HepG2 (cell line): ENCODE measurements around the gene TMEM50B. TPM values are rescaled to one million over a fixed set of nuclear protein-coding genes. Genes with fewer than 3 reads are reported as not detected.
A peak's percentile ranks its signal among the peaks of the same experiment; 100 is the strongest.

Experiments used
- ATAC-seq: fragments of 200-7000 bp; cut with Tn5 transposase; 3 replicates; pipeline ENCODE4 v1.9.1; 2020; ENCODE audit warnings: mild to moderate bottlenecking, moderate library complexity
- BruUV-seq: library from RNA; stranded (reverse); fragments of 400-500 nt; replicated peaks from 2 replicates; lab custom pipeline; 2021; lab: Mats Ljungman, UMichigan
- CTCF ChIA-PET: fragments of 300-600 bp; formaldehyde crosslinking; extraction: SDS; loops from one replicate; lab custom pipeline; 2021; ENCODE audit warnings: low total read pairs, inconsistent platforms, low intra/inter-chr PET ratio; lab: Yijun Ruan, JAX
- POLR2A ChIA-PET: fragments of 350-600 bp; sonication (Branson Sonifier 250); formaldehyde crosslinking; loops from one replicate; lab custom pipeline; 2020; ENCODE audit warnings: antibody characterized with exemption, inconsistent platforms; lab: Yijun Ruan, JAX
- DNase-seq: peaks from one replicate; pipeline ENCODE4 v3.0.0-alpha.2; 2015; ENCODE audit warnings: low spot score
- FAIRE-seq: peaks from 3 replicates; lab custom pipeline; 2011; peaks lifted over from hg19 to GRCh38; lab: Jason Lieb, UNC
- H2AFZ ChIP-seq: one replicate; pipeline ENCODE4 v1.6.1; 2011; ENCODE audit warnings: low read length, inconsistent platforms
- H3K27ac ChIP-seq: fragments of 300-600 bp; 3 replicates; pipeline ENCODE4 v1.8.0; 2011; ENCODE audit warnings: mixed run types, mild to moderate bottlenecking, mixed read lengths, low read length, inconsistent platforms; ENCODE audit not compliant: insufficient read depth; ENCODE audit errors: extremely low read length
- H3K27me3 ChIP-seq, 2 experiments: fragments of 200-600 bp in 1 of 2; 2 replicates in 1 of 2; 3 replicates in 1 of 2; pipeline versions ENCODE4 v1.6.0 to v1.8.0; 2011; ENCODE audit warnings: low read length in 2 of 2, mild to moderate bottlenecking in 2 of 2, moderate library complexity in 2 of 2, inconsistent platforms in 1 of 2; ENCODE audit not compliant: insufficient read depth in 2 of 2, control insufficient read depth in 1 of 2
- H3K36me3 ChIP-seq, 2 experiments: fragments of 200-600 bp in 1 of 2; replicated peaks in 1 of 2; 2 replicates in 1 of 2; 3 replicates in 1 of 2; pipeline versions ENCODE4 v1.5.1 to v1.8.0; 2011; ENCODE audit warnings: low read length in 2 of 2, inconsistent platforms in 1 of 2; ENCODE audit not compliant: insufficient read depth in 2 of 2, control insufficient read depth in 1 of 2
- H3K4me1 ChIP-seq: 2 replicates; pipeline ENCODE4 v1.5.1; 2012; ENCODE audit warnings: low read length, inconsistent platforms; ENCODE audit not compliant: insufficient read depth
- H3K4me2 ChIP-seq: 2 replicates; pipeline ENCODE4 v1.6.0; 2011; ENCODE audit warnings: low read depth, low read length, inconsistent platforms
- H3K4me3 ChIP-seq, 3 experiments: fragments of 200-600 bp in 1 of 3; sonication (generic), shearing (Covaris generic) in 1 of 3; replicated peaks in 1 of 3; 2 replicates each; pipeline ENCODE4 v1.5.1; 2011 to 2016; ENCODE audit warnings: low read length in 3 of 3, inconsistent platforms in 2 of 3, low read depth in 2 of 3, mild to moderate bottlenecking in 2 of 3, control low read depth in 1 of 3, mixed read lengths in 1 of 3; ENCODE audit not compliant: insufficient read depth in 1 of 3
- H3K79me2 ChIP-seq: one replicate; pipeline ENCODE4 v1.6.1; 2011; ENCODE audit warnings: low read length, inconsistent platforms; ENCODE audit not compliant: insufficient read depth
- H3K9ac ChIP-seq: 2 replicates; pipeline ENCODE4 v1.6.0; 2011; ENCODE audit warnings: mild to moderate bottlenecking, low read depth, low read length, inconsistent platforms; ENCODE audit not compliant: insufficient read depth
- H3K9me3 ChIP-seq: 2 replicates; pipeline ENCODE4 v1.5.1; 2012; ENCODE audit warnings: mild to moderate bottlenecking, low read length
- H4K20me1 ChIP-seq: 2 replicates; pipeline ENCODE4 v1.6.0; 2011; ENCODE audit warnings: inconsistent platforms, mild to moderate bottlenecking, low read length, moderate library complexity; ENCODE audit not compliant: insufficient read depth
- HHEX ChIP-seq: IDR thresholded peaks from 2 replicates; pipeline ENCODE4 v1.6.1; 2016; ENCODE audit warnings: control low read depth
- MATR3 ChIP-seq: sonication (generic); formaldehyde crosslinking; IDR thresholded peaks from 2 replicates; pipeline ENCODE4 v1.4.0; 2020; ENCODE audit warnings: missing genetic modification reagents
- MED1 ChIP-seq: sonication (generic); formaldehyde crosslinking; IDR thresholded peaks from 2 replicates; pipeline ENCODE4 v1.4.0; 2020; ENCODE audit warnings: missing genetic modification reagents
- SIX4 ChIP-seq: sonication (generic); formaldehyde crosslinking; IDR thresholded peaks from 2 replicates; pipeline ENCODE4 v1.4.0; 2020; ENCODE audit warnings: missing genetic modification reagents
- SOX5 ChIP-seq: IDR thresholded peaks from 2 replicates; pipeline ENCODE4 v1.6.1; 2016; ENCODE audit warnings: borderline replicate concordance
- TGIF2 ChIP-seq: IDR thresholded peaks from 2 replicates; pipeline ENCODE4 v1.6.1; 2016; ENCODE audit warnings: control low read depth, missing compliant biosample characterization
- TRIM24 ChIP-seq: sonication (generic); formaldehyde crosslinking; IDR thresholded peaks from 2 replicates; pipeline ENCODE4 v1.8.0; 2022; ENCODE audit warnings: mild to moderate bottlenecking, missing genetic modification reagents
- ZNF224 ChIP-seq: sonication (generic); formaldehyde crosslinking; IDR thresholded peaks from 2 replicates; pipeline ENCODE4 v1.5.0; 2020; ENCODE audit warnings: mild to moderate bottlenecking, missing genetic modification reagents
- ZNF264 ChIP-seq: sonication (generic); formaldehyde crosslinking; IDR thresholded peaks from 2 replicates; pipeline ENCODE4 v1.4.0; 2020; ENCODE audit warnings: missing genetic modification reagents
- ZNF317 ChIP-seq: sonication (generic); formaldehyde crosslinking; IDR thresholded peaks from 2 replicates; pipeline ENCODE4 v1.5.0; 2020; ENCODE audit warnings: mild to moderate bottlenecking, missing genetic modification reagents
- ZNF510 ChIP-seq: sonication (generic); formaldehyde crosslinking; IDR thresholded peaks from 2 replicates; pipeline ENCODE4 v1.4.0; 2020; ENCODE audit warnings: low read depth, mild to moderate bottlenecking, missing genetic modification reagents
- ZNF616 ChIP-seq: sonication (generic); formaldehyde crosslinking; IDR thresholded peaks from 2 replicates; pipeline ENCODE4 v1.5.0; 2020; ENCODE audit warnings: low read depth, mild to moderate bottlenecking, missing genetic modification reagents
- WGBS: methylation state at CpG from one replicate; pipeline ENCODE4 v1.1.6; 2017; ENCODE audit warnings: low lambda C conversion rate; 5-methylcytosine and 5-hydroxymethylcytosine counted together
- in situ Hi-C: cut with HindIII; loops from 2 replicates; pipeline ENCODE4 v1.10.0; 2017; ENCODE audit warnings: low pct_unique_long_range_greater_than_20kb; ENCODE audit not compliant: extremely low pct_ligation_motif_present
- intact Hi-C: fragments of 100-400 bp; cut with micrococcal nuclease; formaldehyde crosslinking; loops from one replicate; pipeline ENCODE4 v1.10.0; 2022; ENCODE audit not compliant: unreplicated experiment
- polyA plus RNA-seq, 8 experiments: library from polyadenylated mRNA; depleted of rRNA in 3 of 8; stranded (reverse) in 7 of 8; unstranded in 1 of 8; fragments of >200 nt; fragmentation: Illumina TruSeq in 4 of 8; extraction: Trizol in 4 of 8; gene quantifications; 2 replicates each; pipeline versions ENCODE4 v1.2.1 to v1.2.3, GENCODE V29; 2011 to 2016; ENCODE audit warnings: low read depth in 4 of 8, missing spikeins in 1 of 8, mixed read lengths in 1 of 8; ENCODE audit not compliant: insufficient read depth in 1 of 8
- total RNA-seq, 5 experiments: library from RNA; depleted of rRNA; stranded (reverse); fragments of >200 nt; fragmentation: Illumina TruSeq; extraction: Trizol; gene quantifications; 2 replicates each; pipeline ENCODE4 v1.2.3, GENCODE V29; 2016; ENCODE audit warnings: low read depth in 1 of 5
- TF ChIP-seq, protein P1 (sequence below): sonication (generic); formaldehyde crosslinking; IDR thresholded peaks from 2 replicates; pipeline ENCODE4 v1.5.0; 2020; ENCODE audit warnings: mild to moderate bottlenecking, missing genetic modification reagents
- TF ChIP-seq, protein P2 (sequence below): sonication (generic); formaldehyde crosslinking; IDR thresholded peaks from 2 replicates; pipeline ENCODE4 v1.5.1; 2020; ENCODE audit warnings: missing genetic modification reagents, mild to moderate bottlenecking, borderline replicate concordance

The TMEM50B gene
- total and polyA plus RNA-seq, 2 of the 13 experiments (the other 11 are each of a cell fraction or from before 2014, with no cell fraction given), result 29.9 to 46.3 TPM

GRCh38 chr21:33481314-33481943 lies 1.7 kb upstream of the TMEM50B start:
- POLR2A ChIA-PET, result interaction anchor here (1.0 to 3.6 kb wide), 3 partner anchors 10 to 197 kb away, joined by 3 to 96 read pairs (median 8); partner anchors contain the start of gene DNAJC28
- intact Hi-C loops, result no loop called here
- no peak for FAIRE-seq
- Histone ChIP-seq H3K36me3 (no peaks in the 10 kb centered on the region), H3K9me3 (no peaks in the 10 kb centered on the region), H3K4me3 (no peak overlapping the region), H3K27me3 (no peaks in the 10 kb centered on the region; a peak in 1 of 5 replicates), H3K27ac (no peak overlapping the region), H3K79me2 (peaks cover 13% of the 10 kb centered on the region), H3K4me1 (peaks cover 25% of the 10 kb centered on the region), H3K4me2 (no peak overlapping the region), H3K9ac (no peak overlapping the region), H4K20me1 (no peaks in the 10 kb centered on the region), H2AFZ (no peak overlapping the region)
- 81% methylated on average over 5 of the region's 9 CpGs for WGBS
- in situ Hi-C loops, result no loop called here
- 0 out of 2 replicates have a peak, but pooled peaks have one; percentile 29 for TF ChIP-seq TRIM24 (CRISPR knock-in tag)
- TF ChIP-seq TGIF2, result no peak
- no peak for TF ChIP-seq SOX5 (CRISPR knock-in tag)
- DNase-seq, result no peak
- BruUV-seq, result no TSS peak
- ATAC-seq, result no peak
- CTCF ChIA-PET, result no interaction called here

DNA sequence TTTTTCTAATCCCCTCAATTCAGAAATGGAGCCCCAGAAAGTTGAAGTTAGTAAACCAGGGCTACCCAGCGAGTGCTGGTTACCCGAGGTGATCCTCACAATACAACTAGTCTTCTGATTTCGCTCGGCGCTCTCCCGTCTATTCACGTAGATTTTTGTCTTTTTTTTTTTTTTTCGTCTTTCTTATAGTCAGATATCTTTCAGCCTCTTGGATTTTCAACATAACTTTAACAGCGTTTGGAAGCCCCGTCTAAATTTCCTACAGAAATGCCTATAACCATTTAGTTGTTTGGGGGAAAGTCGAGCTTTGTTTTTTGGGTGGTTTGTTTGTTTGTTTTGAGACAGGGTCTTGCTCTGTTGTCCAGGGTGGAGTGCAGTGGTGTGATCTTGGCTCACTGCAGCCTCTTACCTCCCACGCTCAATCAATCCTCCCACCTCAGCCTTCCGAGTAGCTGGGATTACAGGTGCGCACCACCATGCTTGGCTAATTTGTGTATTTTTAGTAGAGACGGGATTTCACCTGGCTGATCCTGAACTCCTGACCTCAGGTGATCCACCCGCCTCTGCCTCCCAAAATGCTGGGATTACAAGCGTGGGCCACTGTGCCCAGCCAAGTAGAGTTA lies 818 bp upstream of the TMEM50B start:
- H3K9me3 ChIP-seq, result no peaks in the 10 kb centered on the region
- WGBS, result 8% methylated on average over 17 of the region's 17 CpGs
- H3K9ac ChIP-seq, result peak overlapping the region; percentile 90
- no peaks in the 10 kb centered on the region; a peak in 1 of 5 replicates for H3K27me3 ChIP-seq
- in situ Hi-C loops, result no loop called here
- H3K4me3 ChIP-seq, result peak overlapping the region; percentile 62 to 85 (median 65)
- peak overlapping the region; percentile 76 for H3K4me2 ChIP-seq
- peaks cover 13% of the 10 kb centered on the region for H3K79me2 ChIP-seq
- no peak for FAIRE-seq
- CTCF ChIA-PET, result no interaction called here
- BruUV-seq, result TSS peak; percentile 93
- DNase-seq, result no peak
- peaks cover 25% of the 10 kb centered on the region for H3K4me1 ChIP-seq
- ATAC-seq, result no peak
- no peaks in the 10 kb centered on the region for H4K20me1 ChIP-seq
- POLR2A ChIA-PET, result interaction anchor here (0.7 to 3.6 kb wide), 21 partner anchors 10 to 753 kb away, joined by 3 to 96 read pairs (median 5); partner anchors contain the start of genes DNAJC28, DONSON, GART and IFNAR1
- H3K27ac ChIP-seq, result peak overlapping the region; percentile 86
- H3K36me3 ChIP-seq, result no peaks in the 10 kb centered on the region
- H2AFZ ChIP-seq, result peak overlapping the region; percentile 96
- intact Hi-C loops, result no loop called here
- TF ChIP-seq, protein P1, sequence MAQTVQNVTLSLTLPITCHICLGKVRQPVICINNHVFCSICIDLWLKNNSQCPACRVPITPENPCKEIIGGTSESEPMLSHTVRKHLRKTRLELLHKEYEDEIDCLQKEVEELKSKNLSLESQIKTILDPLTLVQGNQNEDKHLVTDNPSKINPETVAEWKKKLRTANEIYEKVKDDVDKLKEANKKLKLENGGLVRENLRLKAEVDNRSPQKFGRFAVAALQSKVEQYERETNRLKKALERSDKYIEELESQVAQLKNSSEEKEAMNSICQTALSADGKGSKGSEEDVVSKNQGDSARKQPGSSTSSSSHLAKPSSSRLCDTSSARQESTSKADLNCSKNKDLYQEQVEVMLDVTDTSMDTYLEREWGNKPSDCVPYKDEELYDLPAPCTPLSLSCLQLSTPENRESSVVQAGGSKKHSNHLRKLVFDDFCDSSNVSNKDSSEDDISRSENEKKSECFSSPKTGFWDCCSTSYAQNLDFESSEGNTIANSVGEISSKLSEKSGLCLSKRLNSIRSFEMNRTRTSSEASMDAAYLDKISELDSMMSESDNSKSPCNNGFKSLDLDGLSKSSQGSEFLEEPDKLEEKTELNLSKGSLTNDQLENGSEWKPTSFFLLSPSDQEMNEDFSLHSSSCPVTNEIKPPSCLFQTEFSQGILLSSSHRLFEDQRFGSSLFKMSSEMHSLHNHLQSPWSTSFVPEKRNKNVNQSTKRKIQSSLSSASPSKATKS (CRISPR knock-in tag), result peak; percentile 45; the same call in 1 of the 2 replicates
- no peak for TF ChIP-seq SIX4 (CRISPR knock-in tag)
- no peak for TF ChIP-seq MATR3 (CRISPR knock-in tag)
- TF ChIP-seq ZNF317 (CRISPR knock-in tag), result 0 out of 2 replicates have a peak, but pooled peaks have one; percentile 2
- 0 out of 2 replicates have a peak, but pooled peaks have one; percentile 7 for TF ChIP-seq ZNF264 (CRISPR knock-in tag)
- TF ChIP-seq ZNF224, result no peak
- no peak for TF ChIP-seq ZNF510 (CRISPR knock-in tag)
- no peak for TF ChIP-seq ZNF616 (CRISPR knock-in tag)
- TF ChIP-seq MED1, result no peak
- no peak for TF ChIP-seq HHEX (CRISPR knock-in tag)
- TF ChIP-seq, protein P2, sequence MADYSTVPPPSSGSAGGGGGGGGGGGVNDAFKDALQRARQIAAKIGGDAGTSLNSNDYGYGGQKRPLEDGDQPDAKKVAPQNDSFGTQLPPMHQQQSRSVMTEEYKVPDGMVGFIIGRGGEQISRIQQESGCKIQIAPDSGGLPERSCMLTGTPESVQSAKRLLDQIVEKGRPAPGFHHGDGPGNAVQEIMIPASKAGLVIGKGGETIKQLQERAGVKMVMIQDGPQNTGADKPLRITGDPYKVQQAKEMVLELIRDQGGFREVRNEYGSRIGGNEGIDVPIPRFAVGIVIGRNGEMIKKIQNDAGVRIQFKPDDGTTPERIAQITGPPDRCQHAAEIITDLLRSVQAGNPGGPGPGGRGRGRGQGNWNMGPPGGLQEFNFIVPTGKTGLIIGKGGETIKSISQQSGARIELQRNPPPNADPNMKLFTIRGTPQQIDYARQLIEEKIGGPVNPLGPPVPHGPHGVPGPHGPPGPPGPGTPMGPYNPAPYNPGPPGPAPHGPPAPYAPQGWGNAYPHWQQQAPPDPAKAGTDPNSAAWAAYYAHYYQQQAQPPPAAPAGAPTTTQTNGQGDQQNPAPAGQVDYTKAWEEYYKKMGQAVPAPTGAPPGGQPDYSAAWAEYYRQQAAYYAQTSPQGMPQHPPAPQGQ (CRISPR knock-in tag), result no peak
